GM13976 (cell line): ENCODE measurements around the gene FAT2.

Experiments used
- DNase-seq: peaks from one replicate; pipeline ENCODE4 v3.0.0; 2012; ENCODE audit warnings: low spot score
- in situ Hi-C: fragments of 300-500 bp; cut with MboI; formaldehyde crosslinking; loops from one replicate; pipeline ENCODE4 v1.12.0; 2022; ENCODE audit warnings: low sequenced_read_pairs, mixed read lengths, inconsistent platforms; ENCODE audit not compliant: unreplicated experiment
- TF ChIP-seq, protein P1 (sequence below): IDR thresholded peaks from 2 replicates; pipeline ENCODE4 v1.5.1; 2012; ENCODE audit warnings: borderline replicate concordance, mild to moderate bottlenecking; ENCODE audit not compliant: insufficient read depth; ENCODE audit errors: extremely low read depth, missing control alignments, control extremely low read depth

Gene FAT2

DNA sequence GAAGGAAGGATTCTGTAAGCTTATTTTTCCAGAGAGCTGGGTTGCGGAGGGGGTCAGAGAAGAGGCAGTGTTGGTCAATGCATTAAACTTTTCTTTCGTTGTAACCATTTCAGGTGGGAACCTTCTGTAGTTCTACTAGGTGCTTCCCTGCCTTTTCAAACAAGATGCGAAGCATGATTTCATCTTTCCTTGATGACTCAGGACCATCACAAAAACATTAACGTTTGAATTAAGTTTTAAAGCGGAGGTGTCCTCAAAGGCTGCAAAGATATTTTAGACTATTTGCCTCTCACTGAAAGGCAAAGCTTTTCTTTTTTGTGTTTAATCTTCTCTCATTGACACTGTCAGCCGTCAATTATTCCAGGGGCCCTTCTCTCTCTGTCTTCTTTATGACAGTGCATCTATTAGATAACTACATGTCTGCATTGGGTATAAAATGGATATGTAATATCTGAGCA lies 26.3 kb upstream of the FAT2 start:
- DNase-seq = no peak
- in situ Hi-C loops = no loop called here
- TF ChIP-seq, protein P1, sequence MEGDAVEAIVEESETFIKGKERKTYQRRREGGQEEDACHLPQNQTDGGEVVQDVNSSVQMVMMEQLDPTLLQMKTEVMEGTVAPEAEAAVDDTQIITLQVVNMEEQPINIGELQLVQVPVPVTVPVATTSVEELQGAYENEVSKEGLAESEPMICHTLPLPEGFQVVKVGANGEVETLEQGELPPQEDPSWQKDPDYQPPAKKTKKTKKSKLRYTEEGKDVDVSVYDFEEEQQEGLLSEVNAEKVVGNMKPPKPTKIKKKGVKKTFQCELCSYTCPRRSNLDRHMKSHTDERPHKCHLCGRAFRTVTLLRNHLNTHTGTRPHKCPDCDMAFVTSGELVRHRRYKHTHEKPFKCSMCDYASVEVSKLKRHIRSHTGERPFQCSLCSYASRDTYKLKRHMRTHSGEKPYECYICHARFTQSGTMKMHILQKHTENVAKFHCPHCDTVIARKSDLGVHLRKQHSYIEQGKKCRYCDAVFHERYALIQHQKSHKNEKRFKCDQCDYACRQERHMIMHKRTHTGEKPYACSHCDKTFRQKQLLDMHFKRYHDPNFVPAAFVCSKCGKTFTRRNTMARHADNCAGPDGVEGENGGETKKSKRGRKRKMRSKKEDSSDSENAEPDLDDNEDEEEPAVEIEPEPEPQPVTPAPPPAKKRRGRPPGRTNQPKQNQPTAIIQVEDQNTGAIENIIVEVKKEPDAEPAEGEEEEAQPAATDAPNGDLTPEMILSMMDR = no peak

DNA sequence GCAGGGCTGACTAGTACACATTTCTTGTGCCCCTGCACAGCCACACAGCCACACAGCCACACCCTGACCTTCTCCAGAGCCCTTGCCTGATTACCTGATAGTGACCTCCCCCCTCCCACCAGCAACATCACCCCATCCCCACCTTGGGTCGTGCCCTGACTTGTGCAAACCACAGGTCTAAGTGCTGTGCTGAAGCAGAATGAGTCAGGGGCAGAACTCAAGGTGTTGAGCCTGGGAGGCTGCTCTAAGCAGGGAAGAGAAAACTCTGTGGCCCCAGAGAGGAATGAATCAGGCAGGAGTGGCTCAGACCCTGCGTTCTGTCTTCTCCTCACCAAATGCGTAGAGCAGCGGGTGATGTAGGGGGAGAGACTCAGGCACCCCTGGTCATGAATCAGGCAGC lies 24.3 kb upstream of the FAT2 start:
- no peak for DNase-seq
- TF ChIP-seq, protein P1 = no peak
- in situ Hi-C loops = no loop called here

DNA sequence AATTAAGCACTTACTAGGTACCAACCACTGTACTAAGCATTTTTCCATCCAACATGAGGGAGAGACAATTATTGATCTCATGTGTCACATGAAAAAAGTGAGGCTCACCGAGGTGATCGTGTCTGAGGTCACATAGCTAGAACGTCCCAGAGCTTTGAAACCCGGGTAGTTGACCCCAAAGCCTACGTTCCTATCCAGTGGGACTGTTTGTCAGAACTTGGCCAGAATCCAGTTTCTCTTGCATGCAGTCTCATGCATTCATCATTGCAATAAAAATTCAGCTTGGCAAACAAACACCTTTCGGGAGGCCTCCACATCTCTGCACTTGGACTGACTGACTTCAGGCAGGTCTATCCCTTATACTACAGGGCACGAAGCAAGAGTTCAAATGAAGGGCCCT lies 23.4 kb upstream of the FAT2 start:
- TF ChIP-seq, protein P1 = no peak
- DNase-seq = no peak
- in situ Hi-C loops = no loop called here

DNA sequence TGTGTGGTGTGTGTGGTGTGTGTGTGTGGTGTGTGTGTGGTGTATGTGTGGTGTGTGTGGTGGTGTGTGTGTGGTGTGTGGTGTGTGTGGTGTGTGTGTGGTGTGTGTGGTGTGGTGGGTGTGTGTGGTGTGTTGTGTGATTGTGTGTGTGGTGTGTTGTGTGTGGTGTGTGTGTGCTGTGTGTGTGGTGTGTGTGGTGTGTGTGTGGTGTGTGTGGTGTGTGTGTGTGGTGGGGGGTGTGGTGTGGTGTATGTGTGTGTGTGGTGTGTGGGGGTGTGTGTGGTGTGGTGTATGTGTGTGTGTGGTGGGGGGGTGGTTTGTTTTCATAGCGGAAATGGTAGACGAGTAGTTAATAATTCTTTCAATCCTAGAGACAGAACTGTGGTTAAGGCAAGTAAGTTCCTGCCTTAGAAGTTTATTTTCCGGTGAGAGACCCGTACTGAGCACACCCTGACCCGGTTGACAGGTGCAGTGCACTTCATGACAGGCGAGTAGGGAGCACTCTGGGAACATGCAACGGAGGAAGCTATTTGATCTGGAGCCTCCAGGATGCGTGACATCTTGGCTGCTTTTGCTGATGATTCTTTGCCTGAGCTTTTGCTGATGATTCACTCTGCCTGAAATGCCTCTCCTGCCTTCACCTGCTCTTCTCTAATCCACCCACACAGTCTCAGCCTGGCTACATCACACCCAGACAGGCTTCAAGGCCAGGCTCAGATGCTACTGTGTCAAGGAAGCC lies 21.7 kb upstream of the FAT2 start:
- peak; percentile 77 for DNase-seq
- in situ Hi-C loops = no loop called here
- TF ChIP-seq, protein P1 = no peak

DNA sequence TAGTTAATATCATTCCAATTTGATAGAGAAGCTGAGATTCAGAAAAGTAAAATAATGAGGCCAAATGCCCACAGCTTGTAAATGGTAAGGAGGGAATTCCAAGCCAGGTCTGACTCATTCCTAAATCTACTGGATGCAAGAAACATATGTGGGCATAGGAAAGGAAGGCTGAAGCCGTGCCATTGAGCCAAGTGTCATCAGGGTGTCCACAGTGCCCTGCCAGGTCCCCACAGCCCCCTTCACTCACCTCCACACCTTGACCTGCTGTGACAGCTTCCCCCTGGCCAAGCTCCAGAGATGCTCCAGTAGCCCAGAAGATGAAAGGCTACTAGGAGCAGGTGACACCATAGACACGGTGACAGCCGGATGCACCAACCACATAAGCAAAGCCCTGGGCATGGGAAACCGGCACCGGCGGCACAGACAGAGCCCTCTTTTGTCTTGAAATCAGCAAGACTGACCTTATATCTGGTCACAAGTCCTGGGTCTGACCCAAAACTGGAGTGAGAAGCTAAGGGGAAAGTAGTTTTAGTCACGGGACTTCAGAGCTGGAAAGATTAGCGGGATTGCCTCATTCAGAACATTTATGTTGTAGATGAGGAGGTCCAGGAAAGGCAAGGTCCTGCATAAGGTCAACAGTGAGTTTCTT lies 20.1 kb upstream of the FAT2 start:
- in situ Hi-C loops = no loop called here
- no peak for DNase-seq
- TF ChIP-seq, protein P1 = no peak

DNA sequence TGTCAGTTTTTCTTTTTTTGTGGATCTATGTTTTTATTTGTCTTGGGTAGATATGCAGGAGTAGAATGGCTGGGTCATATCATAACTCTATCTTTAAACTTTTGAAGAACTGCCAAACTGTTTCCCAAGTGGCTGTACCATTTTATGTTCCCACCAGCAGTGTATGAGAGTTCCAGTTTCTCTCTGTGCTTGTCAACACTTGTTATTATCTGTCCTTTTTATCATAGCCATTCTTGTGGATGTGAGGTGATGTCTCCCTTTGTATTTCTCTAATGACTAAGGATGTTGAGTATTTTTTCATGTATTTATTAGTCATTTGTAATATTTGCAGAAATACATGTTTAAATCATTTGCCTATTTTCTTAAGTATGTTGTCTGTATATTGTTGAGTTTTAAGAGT lies 17.4 kb upstream of the FAT2 start:
- in situ Hi-C loops = no loop called here
- DNase-seq = no peak
- TF ChIP-seq, protein P1 = no peak
